MM.1S (cell line): ENCODE results near the gene TMEM117.

Source experiments
- EZH2 ChIP-seq: fragments of 300-600 bp; sonication (generic); optimal IDR thresholded peaks from 2 replicates; pipeline ENCODE3; 2017; ENCODE audit warnings: low read depth, mild to moderate bottlenecking, antibody characterized with exemption, low read length, mixed read lengths
- EZH2phosphoT487 ChIP-seq: fragments of 300-600 bp; sonication (generic); IDR thresholded peaks from 2 replicates; pipeline ENCODE4 v1.6.1; 2018; ENCODE audit warnings: antibody characterized with exemption, low read length
- TF ChIP-seq, protein P1 (sequence below): fragments of 300-600 bp; sonication (generic); IDR thresholded peaks from 2 replicates; pipeline ENCODE4 v1.5.1; 2016; ENCODE audit warnings: antibody characterized with exemption, low read length, mixed read lengths

DNA sequence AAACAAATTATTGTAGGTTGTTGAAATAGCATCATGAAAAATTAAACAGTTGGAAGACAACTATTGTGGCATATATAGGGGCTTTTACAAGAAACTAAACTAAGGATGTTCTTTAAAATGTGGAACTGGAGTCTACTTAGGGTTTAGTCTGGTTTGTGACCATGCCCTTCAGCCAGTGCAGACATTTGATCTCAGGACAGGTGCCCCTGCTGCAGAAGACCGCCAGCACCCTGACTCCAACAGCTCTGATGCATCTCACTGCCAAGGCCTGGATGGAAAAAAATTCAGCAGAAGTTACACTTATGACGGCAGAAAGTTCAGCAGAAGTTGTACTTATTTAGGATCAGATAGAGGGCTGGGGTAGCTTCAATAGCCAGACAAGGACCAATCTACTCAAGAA lies 51.5 kb downstream of the TMEM117 start:
- TF ChIP-seq, protein P1, sequence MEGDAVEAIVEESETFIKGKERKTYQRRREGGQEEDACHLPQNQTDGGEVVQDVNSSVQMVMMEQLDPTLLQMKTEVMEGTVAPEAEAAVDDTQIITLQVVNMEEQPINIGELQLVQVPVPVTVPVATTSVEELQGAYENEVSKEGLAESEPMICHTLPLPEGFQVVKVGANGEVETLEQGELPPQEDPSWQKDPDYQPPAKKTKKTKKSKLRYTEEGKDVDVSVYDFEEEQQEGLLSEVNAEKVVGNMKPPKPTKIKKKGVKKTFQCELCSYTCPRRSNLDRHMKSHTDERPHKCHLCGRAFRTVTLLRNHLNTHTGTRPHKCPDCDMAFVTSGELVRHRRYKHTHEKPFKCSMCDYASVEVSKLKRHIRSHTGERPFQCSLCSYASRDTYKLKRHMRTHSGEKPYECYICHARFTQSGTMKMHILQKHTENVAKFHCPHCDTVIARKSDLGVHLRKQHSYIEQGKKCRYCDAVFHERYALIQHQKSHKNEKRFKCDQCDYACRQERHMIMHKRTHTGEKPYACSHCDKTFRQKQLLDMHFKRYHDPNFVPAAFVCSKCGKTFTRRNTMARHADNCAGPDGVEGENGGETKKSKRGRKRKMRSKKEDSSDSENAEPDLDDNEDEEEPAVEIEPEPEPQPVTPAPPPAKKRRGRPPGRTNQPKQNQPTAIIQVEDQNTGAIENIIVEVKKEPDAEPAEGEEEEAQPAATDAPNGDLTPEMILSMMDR = no peak
- TF ChIP-seq EZH2 (no peak), EZH2phosphoT487 (no peak)
